SK-N-SH (cell line): ENCODE measurements around the gene IKBKE.

ENCODE experiments used
- CHD2 ChIP-seq: fragments of 150-350 bp; IDR thresholded peaks from 2 replicates; pipeline ENCODE4 v1.6.1; 2018; ENCODE audit warnings: low read length; ENCODE audit not compliant: partially characterized antibody
- ELF1 ChIP-seq: IDR thresholded peaks from 2 replicates; pipeline ENCODE4 v1.4.0; 2012
- FOXM1 ChIP-seq: IDR thresholded peaks from 2 replicates; pipeline ENCODE4 v1.4.0; 2012; ENCODE audit warnings: low read depth, mild to moderate bottlenecking
- GATA2 ChIP-seq: sonication (generic); formaldehyde crosslinking; IDR thresholded peaks from 2 replicates; pipeline ENCODE4 v1.5.0; 2020; ENCODE audit warnings: mild to moderate bottlenecking, missing genetic modification reagents
- SIN3A ChIP-seq: IDR thresholded peaks from 2 replicates; pipeline ENCODE4 v1.6.1; 2012; ENCODE audit warnings: low read depth, mild to moderate bottlenecking, low read length, moderate library complexity, borderline replicate concordance
- TAF1 ChIP-seq: IDR thresholded peaks from 2 replicates; pipeline ENCODE4 v1.6.1; 2012; ENCODE audit warnings: low read depth, mild to moderate bottlenecking, low read length, moderate library complexity, borderline replicate concordance
- TCF12 ChIP-seq: IDR thresholded peaks from 2 replicates; pipeline ENCODE4 v1.4.0; 2012
- TF ChIP-seq, protein P1 (sequence below): fragments of 200-600 bp; sonication (generic); IDR thresholded peaks from 2 replicates; pipeline ENCODE4 v1.6.1; 2017; ENCODE audit warnings: antibody characterized with exemption, mild to moderate bottlenecking, moderate library complexity
- TF ChIP-seq, protein P2 (sequence below): IDR thresholded peaks from 2 replicates; pipeline ENCODE4 v1.4.0; 2012; ENCODE audit warnings: low read depth
- TF ChIP-seq, protein P3 (sequence below): IDR thresholded peaks from 2 replicates; pipeline ENCODE4 v1.4.0; 2012; ENCODE audit warnings: low read depth, borderline replicate concordance
- TF ChIP-seq, protein P4 (sequence below): IDR thresholded peaks from 2 replicates; pipeline ENCODE4 v1.4.0; 2012; ENCODE audit warnings: low read depth, borderline replicate concordance

DNA sequence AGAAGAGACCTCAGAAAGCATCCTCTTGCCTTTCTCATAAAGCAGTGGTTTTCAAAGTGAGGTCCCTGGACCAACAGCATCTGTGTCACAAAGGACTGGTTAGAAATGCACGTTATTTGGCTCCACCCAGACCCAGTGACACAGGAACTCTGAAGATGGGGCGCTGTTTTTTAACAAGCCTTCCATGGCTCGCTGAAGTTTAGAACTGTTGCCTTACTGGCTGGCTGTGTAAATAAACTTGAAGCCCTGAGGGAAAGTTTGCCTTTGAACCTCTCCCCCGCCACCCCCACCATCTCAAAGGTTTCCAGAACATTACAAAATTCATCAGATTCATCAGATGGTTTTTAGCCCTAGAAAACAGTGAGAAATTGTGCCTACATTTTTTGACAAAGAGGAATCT lies 21.8 kb upstream of the IKBKE start:
- TF ChIP-seq, protein P1, sequence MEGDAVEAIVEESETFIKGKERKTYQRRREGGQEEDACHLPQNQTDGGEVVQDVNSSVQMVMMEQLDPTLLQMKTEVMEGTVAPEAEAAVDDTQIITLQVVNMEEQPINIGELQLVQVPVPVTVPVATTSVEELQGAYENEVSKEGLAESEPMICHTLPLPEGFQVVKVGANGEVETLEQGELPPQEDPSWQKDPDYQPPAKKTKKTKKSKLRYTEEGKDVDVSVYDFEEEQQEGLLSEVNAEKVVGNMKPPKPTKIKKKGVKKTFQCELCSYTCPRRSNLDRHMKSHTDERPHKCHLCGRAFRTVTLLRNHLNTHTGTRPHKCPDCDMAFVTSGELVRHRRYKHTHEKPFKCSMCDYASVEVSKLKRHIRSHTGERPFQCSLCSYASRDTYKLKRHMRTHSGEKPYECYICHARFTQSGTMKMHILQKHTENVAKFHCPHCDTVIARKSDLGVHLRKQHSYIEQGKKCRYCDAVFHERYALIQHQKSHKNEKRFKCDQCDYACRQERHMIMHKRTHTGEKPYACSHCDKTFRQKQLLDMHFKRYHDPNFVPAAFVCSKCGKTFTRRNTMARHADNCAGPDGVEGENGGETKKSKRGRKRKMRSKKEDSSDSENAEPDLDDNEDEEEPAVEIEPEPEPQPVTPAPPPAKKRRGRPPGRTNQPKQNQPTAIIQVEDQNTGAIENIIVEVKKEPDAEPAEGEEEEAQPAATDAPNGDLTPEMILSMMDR: no peak
- TF ChIP-seq CHD2 (no peak), GATA2 (no peak), ELF1 (no peak), SIN3A (no peak), FOXM1 (no peak), TAF1 (no peak), TCF12 (no peak)
- TF ChIP-seq, protein P2, sequence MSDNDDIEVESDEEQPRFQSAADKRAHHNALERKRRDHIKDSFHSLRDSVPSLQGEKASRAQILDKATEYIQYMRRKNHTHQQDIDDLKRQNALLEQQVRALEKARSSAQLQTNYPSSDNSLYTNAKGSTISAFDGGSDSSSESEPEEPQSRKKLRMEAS: no peak
- TF ChIP-seq, protein P3, sequence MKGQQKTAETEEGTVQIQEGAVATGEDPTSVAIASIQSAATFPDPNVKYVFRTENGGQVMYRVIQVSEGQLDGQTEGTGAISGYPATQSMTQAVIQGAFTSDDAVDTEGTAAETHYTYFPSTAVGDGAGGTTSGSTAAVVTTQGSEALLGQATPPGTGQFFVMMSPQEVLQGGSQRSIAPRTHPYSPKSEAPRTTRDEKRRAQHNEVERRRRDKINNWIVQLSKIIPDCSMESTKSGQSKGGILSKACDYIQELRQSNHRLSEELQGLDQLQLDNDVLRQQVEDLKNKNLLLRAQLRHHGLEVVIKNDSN: no peak
- TF ChIP-seq, protein P4, sequence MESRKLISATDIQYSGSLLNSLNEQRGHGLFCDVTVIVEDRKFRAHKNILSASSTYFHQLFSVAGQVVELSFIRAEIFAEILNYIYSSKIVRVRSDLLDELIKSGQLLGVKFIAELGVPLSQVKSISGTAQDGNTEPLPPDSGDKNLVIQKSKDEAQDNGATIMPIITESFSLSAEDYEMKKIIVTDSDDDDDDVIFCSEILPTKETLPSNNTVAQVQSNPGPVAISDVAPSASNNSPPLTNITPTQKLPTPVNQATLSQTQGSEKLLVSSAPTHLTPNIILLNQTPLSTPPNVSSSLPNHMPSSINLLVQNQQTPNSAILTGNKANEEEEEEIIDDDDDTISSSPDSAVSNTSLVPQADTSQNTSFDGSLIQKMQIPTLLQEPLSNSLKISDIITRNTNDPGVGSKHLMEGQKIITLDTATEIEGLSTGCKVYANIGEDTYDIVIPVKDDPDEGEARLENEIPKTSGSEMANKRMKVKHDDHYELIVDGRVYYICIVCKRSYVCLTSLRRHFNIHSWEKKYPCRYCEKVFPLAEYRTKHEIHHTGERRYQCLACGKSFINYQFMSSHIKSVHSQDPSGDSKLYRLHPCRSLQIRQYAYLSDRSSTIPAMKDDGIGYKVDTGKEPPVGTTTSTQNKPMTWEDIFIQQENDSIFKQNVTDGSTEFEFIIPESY: no peak
